NCI-H2081 treated with DMSO at 0.1 percent for 48 hours (cell line): ENCODE results near the gene RALBP1.

ENCODE experiments used
- DNase-seq: peaks from one replicate; lab custom pipeline; 2025; lab: John Stamatoyannopoulos, UW

The RALBP1 gene

DNA sequence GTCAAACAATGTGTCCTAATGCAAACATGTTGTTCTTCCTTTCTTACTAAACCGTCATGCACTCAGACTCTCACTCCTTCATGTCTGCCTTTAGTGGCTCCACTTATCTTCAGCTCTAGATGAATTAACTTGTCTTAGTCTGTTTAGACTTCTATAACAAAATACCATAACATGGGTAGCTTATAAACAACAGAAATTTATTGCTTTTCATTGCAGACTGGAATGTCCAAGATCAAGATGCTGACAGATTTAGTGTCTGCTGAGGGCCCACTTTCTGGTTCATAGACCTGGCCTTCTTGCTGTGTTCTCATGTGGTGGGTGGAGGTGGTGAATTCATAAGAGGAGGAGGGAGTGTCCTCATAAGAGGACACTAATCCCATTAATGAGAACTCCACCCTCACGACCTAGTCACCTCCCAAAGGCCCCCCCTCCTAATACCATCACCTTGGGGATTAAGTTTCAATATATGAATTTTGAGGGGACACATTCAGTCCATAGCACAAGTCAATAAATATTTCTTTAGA, 32.3 kb downstream of the RALBP1 start:
- no peak for DNase-seq

DNA sequence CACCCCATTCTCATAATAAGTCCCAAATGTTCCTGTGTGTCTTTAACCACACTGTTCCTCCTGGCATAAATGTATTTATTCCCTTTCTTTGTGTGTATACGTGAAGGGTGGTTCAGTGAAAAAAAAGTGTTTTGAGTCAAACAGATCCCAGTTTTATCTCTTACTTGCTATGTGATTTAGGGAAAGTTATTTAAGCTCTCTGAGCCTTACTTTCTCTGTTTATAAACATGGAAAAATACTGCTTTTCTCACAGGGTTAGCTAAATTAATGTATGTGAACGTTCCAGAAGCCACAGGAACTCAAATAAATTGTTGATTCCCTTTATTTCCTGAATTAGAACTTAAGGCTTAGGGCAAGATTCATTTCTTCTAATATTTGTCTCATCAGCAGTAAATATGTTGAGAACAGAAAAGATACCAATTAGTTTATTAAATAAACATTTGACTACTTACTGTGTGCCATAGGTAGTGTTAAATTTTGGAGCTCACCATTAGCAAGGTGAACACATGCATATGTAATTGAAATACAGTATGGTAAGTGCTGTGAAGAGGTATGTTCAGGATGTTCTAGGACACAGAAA, 33.2 kb downstream of the RALBP1 start:
- DNase-seq: no peak

DNA sequence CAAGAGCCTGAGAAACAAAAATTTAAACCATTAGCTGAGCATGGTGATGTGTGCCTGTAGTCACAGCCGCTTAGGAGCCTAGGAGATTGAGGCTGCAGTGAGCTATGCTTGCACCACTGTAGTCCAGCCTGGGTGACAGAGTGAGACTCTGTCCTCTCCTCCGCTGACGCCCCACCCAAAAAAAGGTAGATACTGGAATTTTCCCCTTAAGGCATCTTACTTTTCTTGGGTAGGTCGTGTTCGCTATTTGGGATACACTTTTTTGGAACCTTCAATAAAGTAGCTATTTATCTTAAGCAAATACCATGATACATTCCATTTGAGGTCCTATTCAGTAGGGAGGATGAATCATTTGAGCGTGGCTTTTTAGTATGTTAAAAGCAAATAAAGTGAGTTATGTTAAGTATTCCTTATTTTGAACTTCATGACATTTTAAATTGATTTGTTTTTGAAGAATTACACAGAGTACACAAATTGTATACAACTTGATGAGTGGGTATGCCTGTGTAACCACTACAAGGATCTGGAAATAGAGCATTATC, 38.7 kb downstream of the RALBP1 start:
- no peak for DNase-seq

DNA sequence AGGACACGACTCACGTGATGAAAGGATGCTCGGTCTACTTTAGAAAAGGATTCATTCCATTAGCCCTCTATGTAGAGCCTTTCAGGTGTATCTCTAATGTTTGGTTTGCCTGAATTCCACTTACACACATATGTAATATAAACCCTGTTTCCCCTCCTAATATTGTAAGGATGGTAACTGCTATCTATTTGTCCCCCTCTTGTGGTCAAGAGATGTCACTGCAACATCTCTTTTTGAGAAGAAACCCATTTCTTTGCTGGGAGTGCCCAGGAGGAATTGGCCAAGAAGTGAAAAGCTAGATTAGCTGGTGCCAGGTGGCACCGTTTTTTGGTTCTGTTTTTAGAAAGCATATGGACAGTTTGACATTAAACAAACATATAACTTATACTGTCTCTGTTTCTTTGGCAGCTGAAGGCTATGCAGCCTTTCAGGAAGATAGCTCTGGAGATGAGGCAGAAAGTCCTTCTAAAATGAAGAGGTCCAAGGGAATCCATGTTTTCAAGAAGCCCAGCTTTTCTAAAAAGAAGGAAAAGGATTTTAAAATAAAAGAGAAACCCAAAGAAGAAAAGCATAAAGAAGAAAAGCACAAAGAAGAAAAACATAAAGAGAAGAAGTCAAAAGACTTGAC, 41.2 kb downstream of the RALBP1 start:
- DNase-seq: peak; percentile 1

DNA sequence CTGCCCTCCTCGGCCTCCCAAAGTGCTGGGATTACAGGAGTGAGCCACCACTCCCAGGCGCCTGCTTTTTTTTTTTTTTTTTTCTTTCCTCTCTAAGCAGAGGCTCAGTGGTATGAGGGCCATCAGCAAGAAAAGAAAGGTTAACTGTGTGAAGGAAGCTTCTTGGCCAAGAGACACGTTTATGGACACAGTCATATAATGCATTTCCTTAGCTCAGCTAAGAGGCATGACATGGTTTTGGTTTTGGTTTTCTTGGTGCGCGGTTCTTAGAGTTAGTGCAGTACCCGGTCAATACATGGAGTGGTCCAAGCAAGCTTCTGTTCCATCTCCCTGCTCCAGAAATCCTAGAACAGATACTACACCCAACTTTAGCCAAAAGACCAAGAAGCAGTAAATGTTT, 42.6 kb downstream of the RALBP1 start:
- no peak for DNase-seq

DNA sequence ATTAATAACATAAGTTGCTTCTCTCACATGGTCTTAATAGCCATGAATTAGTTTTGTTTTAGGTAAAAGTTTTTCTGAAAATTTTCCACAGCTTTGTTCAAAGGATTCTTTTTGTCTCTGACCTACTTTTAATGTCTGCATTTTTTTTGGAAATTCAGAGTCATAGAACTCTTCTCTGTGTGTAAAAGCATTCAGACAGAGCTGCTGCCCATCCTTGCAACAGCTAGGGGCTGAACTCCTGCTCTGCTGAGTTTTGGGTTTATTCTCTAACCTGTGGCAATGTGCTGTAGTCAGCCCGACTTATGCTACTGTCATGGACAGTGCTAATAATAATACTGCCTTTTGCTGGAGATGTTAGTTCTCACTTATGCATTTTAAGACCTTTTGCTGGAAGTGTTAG, 44.1 kb downstream of the RALBP1 start:
- no peak for DNase-seq

DNA sequence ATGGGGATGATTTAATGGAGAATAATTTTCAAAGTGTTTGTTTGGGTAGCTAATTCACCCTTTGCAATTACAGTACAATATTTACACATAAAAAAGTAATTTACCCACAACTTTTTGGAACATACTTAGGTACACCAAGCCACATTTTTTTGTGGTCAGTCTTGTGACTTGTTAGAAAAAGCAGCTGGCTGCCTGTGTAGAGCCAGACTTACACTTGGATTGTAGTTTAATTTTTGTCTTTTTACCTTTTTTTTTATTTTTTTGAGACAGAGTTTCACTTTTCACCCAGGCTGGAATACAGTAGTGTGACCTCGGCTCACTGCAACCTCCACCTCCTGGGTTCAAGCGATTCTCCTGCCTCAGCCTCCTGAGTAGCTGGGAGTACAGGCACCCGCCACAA, 45.4 kb downstream of the RALBP1 start:
- DNase-seq: no peak

DNA sequence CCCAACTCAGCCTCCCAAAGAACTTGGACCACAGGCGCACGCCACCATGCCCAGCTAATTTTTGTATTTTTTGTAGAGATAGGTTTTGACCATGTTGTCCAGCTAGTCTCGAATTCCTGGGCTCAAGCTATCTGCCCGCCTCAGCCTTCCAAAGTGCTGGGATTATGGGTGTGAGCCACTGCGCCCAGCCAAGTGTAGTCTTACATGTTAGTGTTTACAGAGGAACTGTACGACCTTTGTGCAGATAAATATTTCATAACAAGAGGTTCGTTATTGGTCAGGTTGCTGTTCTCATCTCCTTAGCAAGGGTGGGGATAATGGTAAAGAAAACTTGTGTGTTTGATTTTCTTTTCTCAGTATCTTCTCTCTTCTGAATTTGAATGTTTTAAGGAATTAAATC, 46.5 kb downstream of the RALBP1 start:
- DNase-seq: no peak

DNA sequence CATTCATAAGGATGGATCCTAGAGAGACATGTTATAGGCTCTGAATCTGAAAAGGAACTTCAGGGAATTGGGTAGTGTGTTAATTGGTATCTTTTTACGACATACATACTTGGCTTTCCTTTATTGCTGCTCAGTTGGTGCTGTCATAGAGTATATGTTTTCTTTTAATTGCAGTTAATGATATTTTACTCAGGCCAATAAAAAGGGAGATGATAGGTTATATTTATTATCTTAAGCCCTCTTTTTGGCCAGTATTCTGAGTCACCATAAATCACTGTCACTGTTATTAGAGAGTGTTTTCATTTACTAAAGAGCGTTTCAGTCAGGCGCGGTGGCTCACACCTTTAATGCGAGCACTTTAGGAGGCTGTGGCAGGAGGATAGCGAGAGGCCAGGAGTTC, 47.6 kb downstream of the RALBP1 start:
- no peak for DNase-seq

DNA sequence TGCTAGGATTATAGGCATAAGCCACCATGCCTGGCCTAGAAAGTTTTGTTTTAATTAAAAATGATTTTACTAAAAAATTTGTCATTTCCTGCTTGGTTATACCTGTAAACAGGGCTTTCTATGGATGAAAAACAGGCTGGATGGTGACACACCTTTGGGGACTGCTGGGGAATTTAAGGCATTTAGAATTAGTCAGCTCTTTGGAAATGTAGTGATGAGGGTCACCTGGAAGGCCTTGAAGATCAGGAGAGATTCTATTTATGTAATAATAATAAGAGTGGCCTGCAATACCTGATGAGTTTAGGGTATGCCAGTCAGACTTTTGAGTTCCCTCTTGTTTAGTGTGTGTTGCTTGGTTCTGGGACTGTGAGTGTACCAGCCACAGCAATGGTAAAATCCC, 51.1 kb downstream of the RALBP1 start:
- DNase-seq: no peak

DNA sequence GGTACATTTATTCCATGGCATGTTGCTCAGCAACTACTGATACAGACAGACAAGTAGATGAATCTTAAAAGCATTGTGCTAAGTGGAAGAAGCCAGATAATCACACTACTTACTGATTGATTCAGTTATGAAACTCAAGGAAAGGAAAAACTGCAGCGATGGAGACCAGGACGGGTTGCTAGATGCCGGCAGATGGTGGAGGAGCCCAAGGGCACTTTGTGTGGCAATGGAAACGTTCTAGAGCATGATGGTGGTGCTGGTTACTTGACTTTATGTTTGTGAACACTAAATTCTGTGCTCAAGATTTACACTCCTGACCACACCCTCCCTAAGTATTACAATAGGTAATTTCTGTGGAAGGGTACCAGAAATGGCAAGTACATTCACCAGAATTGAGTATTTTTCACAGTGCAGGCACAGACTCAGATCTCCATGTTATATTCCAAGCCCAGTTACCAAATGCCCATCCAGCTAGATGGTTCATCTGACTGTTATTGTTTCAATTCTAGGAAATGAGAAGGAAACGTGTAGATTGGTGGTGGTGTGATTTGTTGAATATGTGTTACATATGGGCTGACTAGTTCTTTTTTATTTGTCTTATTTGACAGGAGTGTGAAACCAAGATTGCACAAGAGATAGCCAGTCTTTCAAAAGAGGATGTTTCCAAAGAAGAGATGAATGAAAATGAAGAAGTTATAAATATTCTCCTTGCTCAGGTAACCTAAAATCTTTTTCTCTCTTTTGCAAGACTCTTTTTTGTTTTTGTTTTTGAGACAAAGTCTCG, 55.1 kb downstream of the RALBP1 start:
- no peak for DNase-seq

DNA sequence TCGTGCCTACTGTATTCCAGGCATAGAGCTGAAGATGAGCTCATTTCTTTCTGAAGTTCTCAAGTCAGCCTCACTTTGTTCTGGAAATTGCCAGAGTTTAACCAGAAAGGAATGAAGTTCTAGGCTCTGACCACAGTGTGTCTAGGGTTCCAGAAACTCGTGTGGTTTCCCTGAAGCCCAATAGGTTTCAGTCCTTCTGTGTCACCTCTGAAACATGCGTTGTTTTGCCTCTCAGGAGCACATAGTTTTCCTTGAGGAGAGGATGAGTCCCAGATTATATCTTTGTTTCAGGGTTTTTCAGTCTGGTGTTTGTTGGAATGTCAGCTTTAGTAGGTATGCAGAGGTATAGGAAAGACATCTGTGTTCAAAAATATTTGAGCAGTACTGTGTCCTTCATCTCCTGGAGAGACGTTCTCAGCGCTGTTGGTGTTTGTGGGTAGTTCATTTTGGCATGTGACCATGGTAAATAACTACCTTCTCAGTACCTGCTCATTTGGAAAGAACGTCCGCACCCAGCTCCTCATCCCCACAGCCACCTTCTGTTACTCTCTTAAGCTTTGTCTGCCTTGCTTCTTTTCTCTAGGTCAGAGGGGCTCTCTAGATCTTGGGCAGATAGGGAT, 56.6 kb downstream of the RALBP1 start:
- DNase-seq: no peak

DNA sequence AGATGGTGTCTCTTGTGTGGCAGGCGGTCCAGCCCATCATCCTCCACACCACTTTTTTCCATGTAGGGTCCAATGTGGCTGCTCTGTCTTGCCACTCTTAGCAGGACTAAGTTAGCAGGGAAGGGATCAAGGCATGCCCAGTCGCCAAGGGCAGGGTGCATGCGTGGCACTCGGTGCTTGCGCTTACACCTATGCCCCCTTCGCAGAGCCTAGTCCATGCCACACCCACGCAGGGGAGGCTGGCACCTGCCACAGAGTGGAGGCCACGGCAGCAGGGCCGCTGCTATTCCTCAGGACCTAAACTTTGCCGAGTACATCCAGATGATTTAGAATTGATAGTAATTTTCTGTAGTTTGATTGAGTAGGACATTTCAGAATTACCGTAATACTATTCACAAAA, 59.5 kb downstream of the RALBP1 start:
- no peak for DNase-seq

DNA sequence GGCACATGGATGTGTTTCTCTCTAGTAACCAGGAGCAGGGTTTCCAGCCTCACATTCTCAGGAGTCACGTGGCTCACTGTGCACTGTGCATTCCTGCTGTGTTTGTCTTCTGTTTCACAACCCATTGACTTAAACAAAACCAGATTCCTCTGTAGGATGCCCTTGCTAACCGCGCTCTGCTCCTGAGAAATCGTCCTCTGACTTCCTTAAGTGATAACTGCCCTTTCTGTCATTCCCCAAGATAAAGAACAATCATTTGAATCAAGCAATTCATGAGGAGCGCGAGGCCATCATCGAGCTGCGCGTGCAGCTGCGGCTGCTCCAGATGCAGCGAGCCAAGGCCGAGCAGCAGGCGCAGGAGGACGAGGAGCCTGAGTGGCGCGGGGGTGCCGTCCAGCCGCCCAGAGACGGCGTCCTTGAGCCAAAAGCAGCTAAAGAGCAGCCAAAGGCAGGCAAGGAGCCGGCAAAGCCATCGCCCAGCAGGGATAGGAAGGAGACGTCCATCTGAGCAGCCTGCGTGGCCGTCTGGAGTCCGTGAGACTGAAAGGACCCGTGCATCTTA, 60.2 kb downstream of the RALBP1 start:
- DNase-seq: no peak

DNA sequence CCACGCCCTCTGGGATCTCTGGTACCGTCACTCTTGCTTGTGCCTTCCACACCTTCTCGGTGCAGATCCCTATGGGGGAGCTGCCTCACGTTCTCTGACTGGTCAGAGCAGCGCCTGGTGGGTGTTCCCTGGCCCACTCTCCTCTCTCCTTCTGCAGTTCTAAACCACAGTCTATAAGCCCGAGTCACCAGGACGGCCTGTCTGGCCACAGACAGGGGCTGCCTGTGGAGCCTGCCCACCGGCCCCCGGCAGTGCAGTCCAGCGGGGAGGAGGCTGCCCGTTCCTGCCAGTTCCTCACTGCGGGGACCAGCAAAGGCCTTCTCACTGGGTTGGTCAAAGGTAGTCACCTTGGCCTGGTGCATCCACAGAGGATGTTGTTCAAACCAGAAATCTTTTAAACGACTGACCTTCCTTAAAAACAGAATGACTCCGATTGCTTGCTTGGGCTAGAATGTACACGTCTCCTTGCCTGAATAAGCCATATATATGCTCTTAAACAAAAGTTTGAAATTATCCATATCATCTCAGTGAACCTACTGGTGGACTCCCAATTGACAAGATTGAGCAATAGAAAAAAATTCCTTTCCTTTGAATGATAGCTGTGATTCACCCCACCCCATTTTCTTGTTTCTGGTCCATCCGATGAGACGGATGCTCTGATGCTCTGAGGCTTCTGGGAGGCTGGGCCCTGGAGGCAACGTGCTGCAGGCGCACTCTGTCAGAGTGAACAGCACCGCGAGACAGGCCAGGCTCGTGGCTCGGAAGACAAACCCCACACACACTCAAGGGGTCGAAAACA, 61.2 kb downstream of the RALBP1 start:
- no peak for DNase-seq

DNA sequence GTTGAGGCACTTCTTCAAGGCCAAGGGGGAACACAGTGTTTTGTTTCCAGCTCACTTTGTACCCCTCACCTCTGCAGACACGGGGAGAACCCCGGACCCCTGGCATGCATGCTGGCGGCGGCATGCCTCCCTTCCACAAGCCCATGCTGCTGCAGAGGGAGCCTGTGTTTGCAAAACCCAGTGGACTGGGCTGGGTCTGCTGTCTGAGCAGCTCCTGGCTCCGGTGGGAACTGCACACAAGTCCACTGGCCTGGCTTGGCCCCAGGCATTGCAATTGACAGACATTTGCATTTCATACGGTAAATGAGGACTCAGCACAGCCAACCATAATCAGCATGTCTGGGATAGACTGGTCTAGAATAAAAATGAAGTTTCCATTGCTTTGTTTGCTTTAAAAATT, 62.4 kb downstream of the RALBP1 start:
- no peak for DNase-seq

DNA sequence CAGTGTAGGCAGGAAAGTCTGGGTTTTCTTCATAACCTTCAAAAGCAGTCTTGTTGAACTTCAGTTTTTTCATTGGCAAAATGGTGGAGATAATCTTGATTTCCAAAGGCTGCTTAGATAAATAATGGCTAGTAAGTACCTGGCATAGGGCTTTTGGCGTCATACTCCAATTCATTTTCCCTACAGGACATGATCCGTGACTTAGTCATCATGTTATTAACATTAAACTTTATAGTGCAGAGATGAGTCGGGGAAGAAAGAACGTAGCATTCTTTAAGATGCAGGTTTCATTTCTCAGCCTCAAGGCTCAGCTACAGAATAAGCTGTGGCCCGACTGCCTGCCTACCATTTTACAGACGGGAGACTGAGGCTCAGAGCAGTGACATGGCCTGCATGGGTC, 64.0 kb downstream of the RALBP1 start:
- DNase-seq: no peak

DNA sequence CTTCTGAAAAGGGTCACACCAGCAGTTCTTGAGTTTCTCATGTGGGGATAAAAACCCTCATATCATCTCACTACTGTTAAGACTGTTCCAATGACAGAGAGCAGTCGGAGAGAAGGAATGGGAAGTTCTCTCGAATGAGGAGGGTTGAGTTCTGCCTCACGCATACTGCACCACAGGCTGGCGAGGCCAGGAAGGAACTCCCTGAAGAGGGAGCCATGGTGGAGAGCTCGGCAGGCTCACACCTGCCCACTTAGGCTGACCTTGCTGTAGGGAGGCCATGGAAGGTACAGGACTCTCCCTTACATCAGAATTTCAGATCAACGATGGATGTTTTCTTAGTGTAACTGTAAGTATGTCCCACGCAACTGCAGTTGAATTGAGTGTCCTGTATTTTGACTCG, 64.6 kb downstream of the RALBP1 start:
- DNase-seq: no peak

DNA sequence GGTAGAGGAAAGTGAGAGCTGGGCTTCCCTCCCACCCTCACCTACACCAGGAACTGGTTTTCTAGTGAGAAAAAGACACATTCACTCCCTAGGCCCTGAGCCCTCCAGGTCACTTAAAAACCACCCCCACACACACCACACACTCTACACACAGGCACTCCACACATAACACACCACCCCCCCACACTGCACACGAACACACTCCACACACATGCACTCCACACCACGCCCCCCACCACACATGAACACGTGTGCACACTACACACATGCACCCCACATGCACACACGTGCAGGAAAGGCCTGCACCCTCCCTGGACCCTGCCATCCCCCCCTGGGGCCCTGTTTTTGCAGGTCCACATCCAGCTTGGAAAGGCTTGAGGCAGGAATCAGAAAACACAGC, 67.6 kb downstream of the RALBP1 start:
- DNase-seq: no peak

DNA sequence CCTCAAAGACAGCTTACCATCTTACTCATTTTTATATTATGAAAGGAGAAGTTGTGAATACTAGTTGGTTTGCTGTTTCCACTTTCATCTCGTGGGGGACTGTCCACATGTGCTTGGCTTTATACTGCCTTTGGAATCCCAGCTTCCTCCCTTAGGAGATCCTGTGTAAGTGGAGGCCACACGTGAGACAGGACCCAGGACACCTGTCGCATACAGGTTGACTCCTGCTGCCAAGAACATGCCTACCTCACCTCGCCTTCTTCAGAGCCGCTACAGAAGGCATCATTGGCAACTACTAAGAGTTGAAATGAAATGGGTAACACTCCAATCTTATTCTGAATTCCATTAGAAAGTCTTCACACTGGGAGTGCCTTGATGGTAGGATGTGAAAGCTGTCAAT, 69.7 kb downstream of the RALBP1 start:
- DNase-seq: no peak

DNA sequence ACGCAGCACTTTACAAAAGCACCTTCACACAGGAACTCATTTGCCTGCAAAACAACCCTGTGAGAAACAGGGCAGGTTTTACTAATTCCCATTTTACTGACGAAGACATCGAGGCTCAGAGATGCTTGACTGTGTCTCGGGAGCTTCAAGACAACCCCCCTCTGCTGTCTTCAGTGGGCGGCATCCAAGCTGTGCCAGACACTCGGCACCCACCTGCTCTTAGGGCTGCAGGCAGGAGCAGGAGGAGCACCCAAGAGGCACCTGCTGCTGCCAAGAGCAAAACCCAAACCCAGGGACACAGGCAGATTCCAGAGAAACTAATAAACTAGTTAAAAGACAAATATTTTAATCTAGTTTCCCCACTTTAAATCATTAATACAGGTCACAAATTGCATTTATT, 71.2 kb downstream of the RALBP1 start:
- DNase-seq: no peak
